Right hindlimb (tissue), 1 donor: ENCODE results near the gene MYO1F.

Experiments used
- DNase-seq: peaks from one replicate; pipeline ENCODE4 v3.0.0-alpha.2; 2018

Gene MYO1F

GRCh38 chr19:8489561-8490394 is 87.5 kb downstream of the MYO1F start:
- no peak for DNase-seq

- DNase-seq = no peak
These were observed 88.9 kb downstream of the MYO1F start for GRCh38 chr19:8488365-8488764.

GRCh38 chr19:8487137-8487851 is 89.9 kb downstream of the MYO1F start:
- no peak for DNase-seq

- DNase-seq = no peak
These were observed 90.5 kb downstream of the MYO1F start for GRCh38 chr19:8486661-8487136.

GRCh38 chr19:8485561-8486371 is 91.5 kb downstream of the MYO1F start:
- DNase-seq = no peak

GRCh38 chr19:8484331-8484894 is 92.8 kb downstream of the MYO1F start:
- no peak for DNase-seq

- no peak for DNase-seq
These were observed 94.1 kb downstream of the MYO1F start for GRCh38 chr19:8483165-8483564.

- DNase-seq = no peak
These were observed 94.5 kb downstream of the MYO1F start for GRCh38 chr19:8482696-8483095.

- DNase-seq = no peak
These were observed 95.6 kb downstream of the MYO1F start for GRCh38 chr19:8481616-8482015.

GRCh38 chr19:8481201-8481600 is 96.0 kb downstream of the MYO1F start:
- DNase-seq = no peak

- DNase-seq = no peak
These were observed 98.6 kb downstream of the MYO1F start for GRCh38 chr19:8478598-8478997.

GRCh38 chr19:8477889-8478288 is 99.4 kb downstream of the MYO1F start:
- DNase-seq = no peak

- DNase-seq = no peak
These were observed 100.7 kb downstream of the MYO1F start for GRCh38 chr19:8476524-8476923.

- no peak for DNase-seq
These were observed 102.2 kb downstream of the MYO1F start for GRCh38 chr19:8475005-8475404.

GRCh38 chr19:8473648-8474476 is 103.4 kb downstream of the MYO1F start:
- no peak for DNase-seq
